GM12801 (cell line): ENCODE data around the gene CHCHD6.

Experiments used
- TF ChIP-seq, protein P1 (sequence below): IDR thresholded peaks from one replicate; pipeline ENCODE4 v1.5.1; 2011; ENCODE audit warnings: control low read depth; ENCODE audit not compliant: insufficient read length; ENCODE audit errors: extremely low read depth

The CHCHD6 gene, protein sequence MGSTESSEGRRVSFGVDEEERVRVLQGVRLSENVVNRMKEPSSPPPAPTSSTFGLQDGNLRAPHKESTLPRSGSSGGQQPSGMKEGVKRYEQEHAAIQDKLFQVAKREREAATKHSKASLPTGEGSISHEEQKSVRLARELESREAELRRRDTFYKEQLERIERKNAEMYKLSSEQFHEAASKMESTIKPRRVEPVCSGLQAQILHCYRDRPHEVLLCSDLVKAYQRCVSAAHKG

DNA sequence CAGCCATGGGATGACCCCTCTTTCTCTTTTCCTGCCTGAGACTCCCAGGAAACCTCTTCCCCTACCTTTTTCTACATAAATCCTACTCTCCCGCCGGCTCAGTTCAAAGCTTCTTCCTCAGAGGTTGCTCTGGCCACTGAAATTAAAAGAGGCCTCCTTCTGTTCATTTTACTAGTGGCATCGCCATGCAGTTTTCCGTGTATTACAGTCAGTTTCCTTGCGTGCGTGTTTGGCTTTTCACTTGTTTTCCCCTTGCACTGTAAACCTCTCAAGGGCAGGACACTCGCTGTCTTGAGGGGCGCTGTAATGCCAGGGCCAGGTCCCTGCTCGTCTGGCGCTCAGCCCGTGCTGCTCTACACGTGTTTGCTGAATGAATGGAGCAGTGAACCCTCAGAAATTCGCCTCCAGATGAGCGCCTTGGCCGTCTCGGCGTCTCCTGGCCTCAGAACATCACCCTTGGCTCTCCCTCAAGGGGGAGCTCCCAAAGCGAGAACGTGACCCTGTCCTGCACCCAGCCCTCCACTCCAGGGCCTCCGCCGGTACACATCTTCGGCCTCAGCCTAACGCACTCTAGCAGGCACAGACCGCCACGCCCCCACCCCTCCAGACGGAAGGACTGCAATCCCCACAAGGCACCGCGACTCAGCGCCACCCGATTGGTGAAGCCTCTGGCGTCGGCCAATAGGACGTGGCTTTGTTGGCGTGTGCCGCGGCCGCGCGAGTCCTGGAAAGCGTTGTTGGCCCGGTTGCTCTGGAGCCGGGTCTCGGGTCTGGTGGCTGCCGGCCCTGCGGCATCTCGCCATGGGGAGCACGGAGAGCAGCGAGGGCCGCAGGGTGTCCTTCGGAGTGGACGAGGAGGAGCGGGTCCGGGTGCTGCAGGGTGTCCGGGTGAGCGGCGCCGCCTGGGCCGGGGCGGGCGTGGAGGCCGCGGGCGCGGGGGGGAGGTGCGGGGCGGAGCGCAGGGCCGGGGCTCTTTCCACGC lies at the start of gene CHCHD6:
TSS of gene CHCHD6 (plus strand) at position 729 of the 982 bp plus-strand sequence. CDS start at position 802, 73 bp downstream.
- TF ChIP-seq, protein P1, sequence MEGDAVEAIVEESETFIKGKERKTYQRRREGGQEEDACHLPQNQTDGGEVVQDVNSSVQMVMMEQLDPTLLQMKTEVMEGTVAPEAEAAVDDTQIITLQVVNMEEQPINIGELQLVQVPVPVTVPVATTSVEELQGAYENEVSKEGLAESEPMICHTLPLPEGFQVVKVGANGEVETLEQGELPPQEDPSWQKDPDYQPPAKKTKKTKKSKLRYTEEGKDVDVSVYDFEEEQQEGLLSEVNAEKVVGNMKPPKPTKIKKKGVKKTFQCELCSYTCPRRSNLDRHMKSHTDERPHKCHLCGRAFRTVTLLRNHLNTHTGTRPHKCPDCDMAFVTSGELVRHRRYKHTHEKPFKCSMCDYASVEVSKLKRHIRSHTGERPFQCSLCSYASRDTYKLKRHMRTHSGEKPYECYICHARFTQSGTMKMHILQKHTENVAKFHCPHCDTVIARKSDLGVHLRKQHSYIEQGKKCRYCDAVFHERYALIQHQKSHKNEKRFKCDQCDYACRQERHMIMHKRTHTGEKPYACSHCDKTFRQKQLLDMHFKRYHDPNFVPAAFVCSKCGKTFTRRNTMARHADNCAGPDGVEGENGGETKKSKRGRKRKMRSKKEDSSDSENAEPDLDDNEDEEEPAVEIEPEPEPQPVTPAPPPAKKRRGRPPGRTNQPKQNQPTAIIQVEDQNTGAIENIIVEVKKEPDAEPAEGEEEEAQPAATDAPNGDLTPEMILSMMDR, result no peak

DNA sequence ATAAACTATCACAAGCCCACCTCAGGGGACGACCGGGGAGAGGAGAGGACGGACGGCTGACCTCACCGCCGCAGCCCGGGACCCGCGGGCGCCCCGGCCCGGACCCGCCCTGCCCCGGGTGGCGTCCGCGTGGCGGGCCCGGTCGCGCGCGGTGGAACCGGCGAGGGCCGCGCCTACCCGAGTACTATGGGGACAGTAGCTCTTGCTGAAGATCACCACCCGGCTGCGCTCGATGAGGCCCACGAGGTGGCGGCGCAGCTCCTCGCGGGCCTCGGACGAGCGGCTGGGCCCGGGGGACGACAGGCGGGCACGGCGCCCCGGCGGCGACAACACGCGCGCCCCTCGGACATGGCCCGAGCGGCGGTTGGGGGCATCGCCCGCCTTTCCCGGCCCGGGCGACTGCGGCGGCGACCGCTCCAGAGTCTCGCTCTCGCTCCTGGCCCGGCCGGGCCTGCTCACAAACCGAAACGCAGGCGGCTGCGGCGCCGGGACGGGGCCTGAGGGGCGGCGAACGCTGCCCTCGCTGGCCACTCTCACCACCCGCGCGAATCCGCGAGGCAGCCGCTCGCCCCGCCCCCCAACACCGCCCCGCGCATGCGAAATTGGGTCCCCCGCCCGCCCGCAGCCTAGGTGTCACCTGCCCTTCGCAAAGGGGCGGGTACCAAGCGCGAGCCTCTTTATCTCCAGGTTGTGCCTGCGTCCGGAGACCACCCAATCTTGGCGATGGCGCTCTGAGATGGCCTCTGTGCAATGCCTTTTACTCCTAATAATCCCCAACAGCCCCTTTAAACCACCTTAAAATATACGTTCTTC lies 49.3 kb upstream of the CHCHD6 start, which contains the start of gene TXNRD3:
TSS of gene TXNRD3 (minus strand) at position 554 of the 813 bp plus-strand sequence.
- TF ChIP-seq, protein P1, result no peak

DNA sequence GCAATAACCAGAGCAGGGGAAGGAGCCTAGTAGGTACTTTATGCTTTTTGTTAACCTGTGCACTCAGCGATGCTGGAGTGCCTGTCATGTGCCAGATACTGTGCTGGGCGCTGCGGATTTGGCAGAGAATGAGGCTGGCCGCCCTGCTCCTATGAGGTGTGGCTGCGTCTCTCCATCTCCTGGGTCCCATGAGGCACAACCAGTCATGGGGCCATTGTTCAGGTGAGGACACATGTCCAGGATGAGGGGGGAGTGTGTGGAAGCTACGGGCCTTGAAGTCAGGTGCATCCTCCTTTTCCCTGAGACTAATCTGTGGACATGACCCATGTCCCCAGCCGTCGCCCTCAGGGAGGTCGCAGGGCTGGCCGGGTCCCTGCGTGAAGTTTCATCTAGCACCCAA lies 48.2 kb upstream of the CHCHD6 start:
- TF ChIP-seq, protein P1, result no peak

DNA sequence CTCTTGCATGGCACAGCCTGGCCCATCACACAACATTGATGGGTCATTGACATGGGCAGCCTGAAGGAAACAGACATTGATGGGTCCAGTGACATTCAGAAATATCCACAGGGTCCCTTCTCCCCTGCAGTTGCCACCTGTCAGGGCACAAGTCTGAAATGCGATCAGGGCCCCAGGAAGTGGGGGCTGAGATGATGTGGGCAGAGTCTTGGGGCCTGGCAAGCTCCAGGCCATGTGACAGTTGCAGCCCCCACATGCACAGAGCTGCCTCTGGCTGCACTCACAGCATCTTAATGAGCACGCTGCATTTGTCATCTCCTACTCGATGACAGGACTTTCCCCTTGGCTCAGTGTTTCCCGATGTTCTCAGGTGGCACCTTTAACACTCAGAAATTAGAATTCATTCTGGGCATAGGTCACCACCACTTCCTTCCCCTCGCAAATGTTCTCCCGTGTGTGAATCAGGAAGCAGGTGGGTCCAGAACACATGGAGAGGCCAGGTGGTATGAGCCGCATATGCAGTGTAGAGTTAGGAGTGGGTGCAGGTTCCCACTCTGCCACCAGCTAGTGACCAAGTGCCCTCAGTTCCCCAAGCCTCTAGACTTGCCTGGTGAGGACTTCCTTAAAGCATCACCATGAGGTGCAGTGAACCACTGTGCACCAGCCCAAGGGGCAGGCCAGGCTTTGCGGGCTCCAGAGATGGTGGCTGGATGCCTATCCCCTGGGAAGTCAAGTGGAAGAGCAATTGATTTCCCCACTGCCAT lies 47.5 kb upstream of the CHCHD6 start:
- TF ChIP-seq, protein P1, result no peak

DNA sequence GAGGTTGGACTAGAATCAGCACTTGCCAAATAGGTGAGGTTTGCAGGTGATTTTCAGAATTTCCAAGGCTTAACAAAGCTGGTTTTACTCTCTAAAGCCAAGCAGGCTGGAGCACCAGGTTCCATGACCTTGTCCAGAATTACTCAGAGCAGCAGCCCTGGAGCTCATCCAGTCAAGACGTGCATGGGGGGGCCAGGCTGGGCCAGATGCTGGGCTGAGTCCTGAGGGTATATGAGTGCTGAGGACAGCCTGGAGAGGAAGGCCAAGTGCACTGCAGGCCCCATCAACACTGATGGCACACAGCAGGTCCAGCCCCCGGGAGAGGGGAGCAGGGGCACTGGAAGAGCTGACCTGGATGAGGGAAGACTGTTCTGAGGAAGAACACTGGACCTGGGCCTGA lies 46.1 kb upstream of the CHCHD6 start:
- TF ChIP-seq, protein P1, result no peak

DNA sequence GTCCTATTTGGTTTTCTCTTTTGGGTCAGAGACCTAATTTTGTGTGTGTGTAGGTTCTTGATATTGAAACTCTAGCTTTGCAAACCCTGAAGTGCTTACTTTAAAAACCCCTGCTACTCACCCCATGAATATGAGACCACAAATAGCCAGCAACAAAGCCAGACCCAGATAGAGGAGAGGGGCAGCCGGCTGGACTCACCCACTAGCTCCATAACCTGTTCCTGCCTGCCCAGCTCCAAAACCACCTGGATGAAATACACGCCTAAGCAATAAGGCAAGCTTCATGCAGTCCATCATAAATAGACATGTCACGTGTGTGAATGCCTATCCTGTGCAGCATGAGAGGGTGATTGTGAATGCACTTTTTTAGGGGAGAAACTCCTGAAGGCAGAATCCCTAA lies 45.5 kb upstream of the CHCHD6 start:
- TF ChIP-seq, protein P1, result no peak
